HG03280 (cell line): ENCODE data around the gene DDX21.
"Not testable (repeated sequence)": the region's sequence is repeated elsewhere in the genome, so short reads cannot be mapped to it uniquely, and the experiment has no call there.

ENCODE experiments used
- ATAC-seq: cut with Tn5 transposase; IDR thresholded peaks from one replicate; pipeline ENCODE4 v1.9.1; 2021; ENCODE audit warnings: mild to moderate bottlenecking, moderate library complexity; ENCODE audit not compliant: unreplicated experiment

DDX21 gene

GRCh38 chr10:68987611-68988010 lies 31.6 kb downstream of the DDX21 start:
- ATAC-seq: no peak

- peak; percentile 63 for ATAC-seq
Observed at GRCh38 chr10:68988530-68989316, 32.8 kb downstream of the DDX21 start, which contains the start of gene KIFBP. Gene KIFBP (plus strand): TSS chr10:68988803. CDS start chr10:68988833, 30 bp downstream.

- ATAC-seq: no peak
Observed at GRCh38 chr10:68989317-68989990, 33.5 kb downstream of the DDX21 start.

GRCh38 chr10:68992636-68993440 lies 36.9 kb downstream of the DDX21 start:
- ATAC-seq: no peak

- ATAC-seq: peak; percentile 15
Observed at GRCh38 chr10:68997211-68997610, 41.2 kb downstream of the DDX21 start.

GRCh38 chr10:69004821-69005220 lies 48.9 kb downstream of the DDX21 start:
- ATAC-seq: no peak

- no peak for ATAC-seq
Observed at GRCh38 chr10:69005704-69006485, 49.9 kb downstream of the DDX21 start.

- ATAC-seq: no peak
Observed at GRCh38 chr10:69007260-69007659, 51.3 kb downstream of the DDX21 start.

- no peak for ATAC-seq
Observed at GRCh38 chr10:69009360-69009759, 53.4 kb downstream of the DDX21 start.

GRCh38 chr10:69010151-69010640 lies 54.2 kb downstream of the DDX21 start:
- no peak for ATAC-seq

GRCh38 chr10:69012778-69013177 lies 56.8 kb downstream of the DDX21 start:
- not testable (repeated sequence) for ATAC-seq

- ATAC-seq: no peak
Observed at GRCh38 chr10:69014171-69014570, 58.2 kb downstream of the DDX21 start.

- no peak for ATAC-seq
Observed at GRCh38 chr10:69018613-69019012, 62.6 kb downstream of the DDX21 start.

- ATAC-seq: no peak
Observed at GRCh38 chr10:69022611-69023010, 66.6 kb downstream of the DDX21 start.

- ATAC-seq: no peak
Observed at GRCh38 chr10:69025370-69025896, 69.5 kb downstream of the DDX21 start.

GRCh38 chr10:69033256-69033655 lies 77.3 kb downstream of the DDX21 start:
- no peak for ATAC-seq
